NCI-H524 treated with DMSO at 0.1 percent for 48 hours (cell line): ENCODE measurements around the gene SLC22A14.
"Not testable (repeated sequence)": the region's sequence is repeated elsewhere in the genome, so short reads cannot be mapped to it uniquely, and the experiment has no call there.

Experiments
- DNase-seq: peaks from one replicate; lab custom pipeline; 2025; lab: John Stamatoyannopoulos, UW

SLC22A14 gene, protein sequence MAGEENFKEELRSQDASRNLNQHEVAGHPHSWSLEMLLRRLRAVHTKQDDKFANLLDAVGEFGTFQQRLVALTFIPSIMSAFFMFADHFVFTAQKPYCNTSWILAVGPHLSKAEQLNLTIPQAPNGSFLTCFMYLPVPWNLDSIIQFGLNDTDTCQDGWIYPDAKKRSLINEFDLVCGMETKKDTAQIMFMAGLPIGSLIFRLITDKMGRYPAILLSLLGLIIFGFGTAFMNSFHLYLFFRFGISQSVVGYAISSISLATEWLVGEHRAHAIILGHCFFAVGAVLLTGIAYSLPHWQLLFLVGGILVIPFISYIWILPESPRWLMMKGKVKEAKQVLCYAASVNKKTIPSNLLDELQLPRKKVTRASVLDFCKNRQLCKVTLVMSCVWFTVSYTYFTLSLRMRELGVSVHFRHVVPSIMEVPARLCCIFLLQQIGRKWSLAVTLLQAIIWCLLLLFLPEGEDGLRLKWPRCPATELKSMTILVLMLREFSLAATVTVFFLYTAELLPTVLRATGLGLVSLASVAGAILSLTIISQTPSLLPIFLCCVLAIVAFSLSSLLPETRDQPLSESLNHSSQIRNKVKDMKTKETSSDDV

DNA sequence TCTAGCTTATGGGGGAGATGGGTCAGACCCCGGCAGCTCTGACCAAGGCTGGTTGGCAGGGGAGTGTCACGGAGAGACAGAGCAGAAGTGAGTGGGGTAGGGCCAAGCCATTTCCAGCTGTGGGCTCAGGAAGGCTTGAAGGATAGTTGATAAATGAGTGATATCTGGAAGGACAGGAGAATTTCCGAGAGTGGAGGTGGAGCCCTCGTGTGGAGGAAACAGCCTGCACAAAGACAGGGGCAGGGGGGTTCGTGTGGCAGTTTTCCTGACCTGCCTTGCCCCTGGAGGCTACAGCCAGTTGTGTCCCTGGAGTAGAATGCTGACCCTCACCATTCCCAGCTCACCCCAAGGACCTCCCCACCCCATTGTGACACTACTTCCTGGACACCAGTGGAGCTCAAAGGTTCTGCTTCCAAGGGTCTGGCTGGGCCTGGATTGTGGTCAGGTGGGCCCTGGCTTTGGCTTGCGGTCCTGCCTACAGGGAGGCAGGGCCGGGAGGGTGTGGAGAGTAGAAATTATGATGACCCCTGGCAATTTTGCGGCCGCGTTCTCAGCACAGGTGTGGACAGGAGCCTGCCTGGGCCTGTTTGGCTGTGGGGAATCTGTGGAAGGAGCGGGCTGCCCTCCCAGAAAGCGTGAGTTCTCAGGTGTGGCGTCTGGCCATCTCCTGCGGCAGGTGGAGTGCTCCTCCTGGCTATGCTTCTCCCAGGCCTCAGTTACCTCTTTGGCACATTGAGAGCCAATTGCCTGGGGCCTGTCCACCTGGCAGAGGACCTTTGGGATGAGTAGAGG is at the start of gene SLC22A14:
Gene SLC22A14, plus strand, starts transcription at position 400 of the 792 bp plus-strand sequence. CDS start 23,733 bp downstream, outside the sequence.
- no peak for DNase-seq

DNA sequence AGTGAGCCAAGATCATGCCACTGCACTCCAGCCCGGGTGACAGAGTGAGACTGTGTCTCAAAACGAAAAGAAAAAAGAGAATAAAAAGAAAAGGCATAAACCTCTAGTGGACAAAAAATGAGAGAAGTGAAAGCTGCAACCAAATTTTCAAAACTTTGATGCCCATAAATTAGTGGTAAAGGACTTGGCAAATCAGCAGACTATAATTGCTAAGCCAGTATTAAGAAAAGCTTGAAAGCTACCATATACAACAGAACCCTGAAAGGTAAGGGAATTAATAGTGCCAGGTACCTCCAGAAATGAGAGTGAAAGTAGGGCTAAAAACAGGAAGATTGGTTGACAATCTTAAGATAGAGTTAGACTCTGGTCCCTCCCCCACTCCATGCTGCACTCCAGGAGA is 49.4 kb upstream of the SLC22A14 start:
- DNase-seq: no peak

DNA sequence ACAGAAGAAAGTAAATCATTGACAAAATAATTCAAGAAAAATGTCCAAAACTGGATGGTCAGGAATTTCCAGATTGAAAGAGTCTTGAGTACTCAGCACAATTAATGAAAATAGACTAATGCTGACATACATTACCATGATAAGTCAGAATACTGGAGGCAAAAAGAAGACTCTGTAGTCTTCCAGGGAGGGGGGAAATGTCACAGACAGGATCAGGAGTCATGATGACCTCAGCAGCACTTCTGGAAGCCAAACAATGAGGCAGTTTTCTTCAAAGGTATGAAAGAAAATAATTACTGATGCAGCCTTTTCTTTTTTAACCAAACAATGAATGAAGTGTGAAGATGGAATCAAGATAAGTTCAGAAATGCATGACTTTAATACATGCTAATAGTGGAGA is 46.6 kb upstream of the SLC22A14 start:
- no peak for DNase-seq

DNA sequence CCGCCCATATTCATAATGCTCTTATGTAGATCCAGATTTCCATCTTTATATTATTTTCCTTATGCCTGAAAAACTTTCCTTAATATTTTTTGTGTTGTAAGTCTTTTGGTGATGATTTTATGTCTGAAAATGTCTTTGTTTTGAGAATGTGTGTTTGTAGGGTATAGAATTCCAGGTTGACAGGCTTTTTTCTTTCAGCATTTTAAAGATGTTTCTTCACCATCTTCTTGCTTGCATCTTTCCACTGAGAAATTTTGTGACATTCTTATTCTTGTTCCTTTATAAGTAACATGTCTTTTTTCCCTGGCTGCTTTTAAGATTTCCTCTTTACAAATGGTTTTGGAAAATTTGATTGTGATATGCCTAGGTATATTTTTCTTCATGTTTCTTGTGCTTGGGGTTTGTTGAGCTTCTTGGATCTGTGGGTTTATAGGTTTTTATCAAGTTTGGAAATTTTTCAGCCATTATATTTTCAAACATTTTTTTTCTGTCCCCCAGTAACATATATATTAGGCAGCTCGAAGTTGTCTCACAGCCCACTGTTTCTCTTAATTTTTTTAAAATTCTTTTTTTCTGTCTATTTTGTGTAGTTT is 43.6 kb upstream of the SLC22A14 start:
- no peak for DNase-seq

DNA sequence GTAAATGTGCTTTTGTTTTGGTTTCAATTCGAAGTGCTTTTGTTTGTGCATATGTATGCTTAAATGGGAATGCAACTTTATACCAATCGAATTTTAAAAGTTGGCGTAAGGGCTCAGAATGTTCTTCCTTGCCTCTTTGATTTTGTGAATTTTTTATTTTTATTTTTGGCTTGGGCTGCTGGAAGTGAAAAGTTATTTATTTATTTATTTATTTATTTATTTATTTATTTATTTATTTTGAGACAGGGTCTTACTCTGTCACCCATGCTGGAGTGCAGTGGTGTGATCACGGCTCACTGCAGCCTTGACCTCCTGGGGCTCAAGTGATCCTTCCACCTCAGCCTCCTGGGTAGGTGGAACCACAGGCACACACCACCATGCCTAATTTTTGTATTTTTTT is 39.3 kb upstream of the SLC22A14 start:
- not testable (repeated sequence) for DNase-seq

DNA sequence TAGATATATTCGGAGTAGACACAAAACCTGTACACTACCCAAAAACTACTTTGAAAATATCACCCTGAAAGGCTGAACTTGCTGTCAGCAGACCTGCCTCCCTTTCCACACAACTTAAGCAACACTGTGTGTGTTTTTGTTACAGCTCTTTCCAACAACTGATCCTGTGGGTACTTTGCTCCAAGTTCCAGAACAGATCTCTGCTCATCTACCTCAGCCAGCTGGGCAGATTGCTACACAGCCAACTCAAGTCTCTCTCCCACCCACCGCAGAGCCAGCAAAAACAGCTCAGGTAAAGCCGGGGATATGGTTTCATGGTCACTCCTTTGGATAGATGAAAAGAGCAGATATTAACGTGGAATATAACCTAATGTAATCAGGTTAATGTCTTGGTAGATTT is 36.2 kb upstream of the SLC22A14 start:
- no peak for DNase-seq

DNA sequence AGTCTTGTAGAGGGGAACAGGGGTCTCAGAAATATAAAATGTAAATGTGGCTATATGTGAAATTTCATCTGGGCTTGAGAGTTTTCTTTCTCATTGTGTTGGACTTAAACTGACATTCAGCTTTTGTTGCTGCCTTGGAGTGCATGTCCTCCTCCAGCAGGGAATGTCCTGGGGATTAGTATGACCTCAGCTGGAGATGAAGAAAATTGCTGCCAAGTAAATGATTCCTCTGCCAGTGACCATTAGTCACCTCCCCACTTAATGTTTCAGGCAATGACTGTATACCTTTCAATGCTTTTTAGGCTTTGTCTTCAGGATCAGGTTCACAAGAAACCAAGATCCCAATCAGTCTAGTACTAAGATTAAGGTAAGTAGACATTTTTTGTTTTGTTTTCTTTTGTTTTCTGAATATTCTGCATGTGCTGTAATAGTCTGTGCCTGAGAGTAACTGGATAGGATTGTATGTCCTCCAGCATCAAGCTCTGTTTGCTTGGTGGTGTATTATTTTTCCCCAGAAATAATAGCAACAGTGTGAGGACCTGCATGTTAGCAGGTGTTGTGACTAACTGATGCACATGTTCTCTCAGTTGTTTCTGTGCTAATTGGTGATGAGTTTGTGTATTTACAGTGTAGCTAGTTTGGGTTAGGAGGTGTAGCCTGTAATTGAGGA is 34.6 kb upstream of the SLC22A14 start:
- peak; percentile 44 for DNase-seq

DNA sequence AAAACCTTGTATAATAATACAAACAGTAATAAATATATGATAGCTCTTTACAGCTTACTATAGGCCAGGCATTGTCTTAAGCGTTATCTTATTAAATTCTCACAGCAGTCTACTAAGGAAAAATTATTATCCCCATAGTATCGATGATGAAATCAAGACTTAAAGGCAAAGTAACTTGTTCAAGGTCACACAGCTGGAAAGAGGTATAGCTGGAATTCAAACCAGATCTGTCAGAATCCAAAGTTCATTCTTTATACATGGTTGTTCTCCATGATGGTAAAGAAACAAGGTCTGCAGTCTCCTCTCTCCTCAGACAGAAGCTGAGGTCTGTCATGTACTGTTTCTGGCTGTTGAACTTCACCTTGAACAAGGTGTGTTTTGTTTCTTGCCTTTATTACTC is 31.9 kb upstream of the SLC22A14 start:
- no peak for DNase-seq

DNA sequence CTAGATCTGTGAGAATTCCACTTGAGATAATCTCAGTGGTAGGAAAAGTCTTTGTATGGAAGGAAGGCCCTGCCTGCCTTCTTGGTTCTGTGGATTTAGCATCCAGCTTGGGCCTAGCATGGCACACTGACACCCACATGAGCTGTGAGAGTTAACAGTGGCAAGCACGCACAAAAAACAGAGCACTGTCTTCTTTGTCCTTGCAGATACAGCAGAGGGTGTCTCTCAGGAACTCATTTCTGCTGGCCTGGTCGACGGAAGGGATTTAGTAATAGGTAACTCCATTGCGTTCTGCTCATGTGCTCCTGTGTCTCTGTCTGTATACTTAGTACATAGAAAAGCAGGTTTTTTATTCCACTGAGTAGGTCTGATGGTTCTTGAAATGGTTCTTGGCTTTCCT is 30.9 kb upstream of the SLC22A14 start:
- no peak for DNase-seq

DNA sequence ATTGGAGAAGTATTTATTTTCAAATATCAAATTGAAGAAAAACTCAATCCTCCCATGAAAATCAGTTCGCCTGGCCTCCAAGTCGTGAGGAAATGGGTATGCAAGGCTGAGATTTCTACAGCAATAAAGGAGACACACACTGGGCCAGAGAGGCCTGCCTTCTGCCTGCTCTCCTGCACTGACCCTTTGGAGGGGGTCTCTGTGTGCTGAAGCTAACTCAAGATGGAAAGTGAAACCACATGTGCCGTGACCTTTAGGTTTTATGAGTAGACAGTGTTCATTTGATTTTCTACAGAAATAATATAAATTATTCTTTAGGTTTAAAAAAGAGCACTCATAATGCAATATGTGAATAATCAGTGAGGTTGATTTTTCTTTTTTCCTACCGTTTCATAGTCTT is 28.4 kb upstream of the SLC22A14 start:
- no peak for DNase-seq

DNA sequence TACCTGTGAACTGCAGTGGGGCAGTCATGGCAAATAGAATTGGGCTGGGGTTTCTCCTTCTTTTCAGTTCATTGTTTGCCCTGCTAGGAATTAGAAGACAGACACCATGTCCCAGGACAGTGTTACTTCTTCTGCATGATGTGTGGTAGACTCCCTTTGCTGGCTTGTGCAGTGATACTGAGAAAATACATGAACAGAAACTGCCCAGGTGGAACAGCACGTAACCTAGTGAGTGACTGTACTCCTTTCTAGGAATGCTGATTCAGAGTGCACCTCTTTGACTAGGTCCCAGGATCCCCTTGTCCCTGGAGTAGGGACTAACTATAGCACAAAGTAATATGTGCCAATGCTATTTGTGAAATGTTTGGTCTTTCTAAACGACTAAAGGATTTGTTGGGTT is 27.2 kb upstream of the SLC22A14 start:
- DNase-seq: no peak

DNA sequence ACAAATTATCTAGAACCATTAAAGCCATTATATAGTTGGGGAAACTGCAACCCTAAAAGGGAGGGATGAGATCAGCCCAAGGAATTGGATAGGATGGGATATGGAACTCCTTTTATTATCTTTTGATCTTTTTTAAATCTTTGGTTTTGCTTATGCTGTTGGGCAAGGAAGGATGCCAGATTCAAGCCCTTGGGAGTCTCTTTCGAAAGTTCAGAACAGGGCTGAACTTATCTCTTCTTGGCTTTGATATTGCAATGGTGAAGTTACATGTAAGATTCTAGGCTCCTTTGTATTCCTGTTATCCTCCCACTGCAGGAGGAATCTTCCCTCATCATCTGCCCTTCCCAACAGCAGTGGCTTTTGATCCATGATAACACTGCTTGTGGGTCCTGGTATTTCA is 26.5 kb upstream of the SLC22A14 start:
- DNase-seq: no peak

DNA sequence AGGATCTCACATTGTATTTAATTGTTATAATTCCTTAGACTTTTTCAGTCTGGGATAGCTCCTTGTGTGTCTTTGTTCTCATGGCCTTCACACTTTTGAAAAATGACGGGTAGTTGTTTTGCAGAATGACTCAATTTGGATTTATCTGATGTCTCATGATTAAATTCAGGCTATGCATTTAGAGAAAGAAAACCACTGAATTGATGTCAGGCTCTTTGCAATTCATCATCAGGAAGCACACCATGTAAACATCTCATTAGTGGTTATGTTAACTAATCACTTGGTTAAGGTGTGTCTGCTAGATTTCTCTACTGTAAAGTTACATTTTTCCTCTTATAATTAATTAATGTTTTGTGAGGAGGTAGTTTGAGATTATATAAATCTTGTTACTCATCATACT is 24.5 kb upstream of the SLC22A14 start:
- DNase-seq: no peak

DNA sequence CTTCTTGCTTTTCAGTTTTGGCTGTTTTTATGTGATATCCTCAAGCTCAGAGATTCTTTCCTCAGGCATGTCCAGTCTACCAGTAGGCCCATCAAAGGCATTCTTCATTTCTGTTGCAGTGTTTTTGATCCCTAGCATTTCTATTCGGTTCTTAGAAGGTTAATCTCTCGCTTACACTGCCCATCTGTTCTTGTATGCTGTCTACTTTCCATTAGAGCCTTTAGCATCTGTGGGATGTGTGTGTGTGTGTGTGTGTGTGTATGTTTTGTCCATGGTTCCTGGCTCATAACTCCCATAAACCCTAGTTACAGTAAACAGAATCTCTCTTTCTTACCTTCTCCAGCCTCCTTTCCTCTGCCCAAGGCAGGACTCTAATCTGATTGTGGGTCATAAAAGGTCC is 21.6 kb upstream of the SLC22A14 start:
- no peak for DNase-seq

DNA sequence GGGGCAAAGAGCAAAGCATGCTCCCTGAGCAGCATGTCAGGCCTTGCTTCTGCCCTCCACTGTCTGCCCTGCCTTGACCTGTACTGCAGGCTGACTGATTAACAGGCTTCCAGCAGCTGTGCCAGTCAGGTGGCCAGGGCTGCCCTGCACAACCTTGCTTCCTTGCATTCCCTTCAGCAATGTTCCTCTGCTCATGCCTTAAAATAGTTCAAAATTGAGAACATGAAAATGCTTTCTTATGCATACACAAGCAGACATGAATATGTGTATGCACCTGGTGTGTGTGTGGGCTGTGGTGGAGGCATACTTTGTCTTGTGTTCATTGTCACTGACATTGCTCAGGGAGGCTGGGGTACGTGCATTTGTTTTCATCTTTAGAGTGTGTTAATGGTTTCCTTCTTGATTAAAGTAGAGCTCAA is 17.7 kb upstream of the SLC22A14 start:
- no peak for DNase-seq

DNA sequence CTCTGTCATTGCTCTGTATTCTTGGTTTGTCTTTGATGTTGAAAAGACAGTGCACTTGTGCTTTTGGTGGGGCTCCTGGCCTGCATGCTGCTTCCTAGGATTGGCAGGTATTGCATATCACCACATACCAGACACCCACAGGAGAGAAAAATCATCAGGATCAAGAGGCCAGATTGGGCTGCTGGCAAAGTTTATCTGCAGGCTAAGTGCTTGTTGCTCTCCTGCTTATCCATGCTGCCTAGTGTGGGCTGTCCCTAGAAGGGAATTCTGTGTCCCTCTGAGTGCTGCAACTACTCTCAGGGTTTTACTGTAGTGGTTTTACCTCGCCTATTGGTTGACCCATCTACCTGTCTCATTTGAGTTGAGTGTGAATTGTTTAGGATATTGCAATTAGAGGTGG is 17.3 kb upstream of the SLC22A14 start:
- no peak for DNase-seq

DNA sequence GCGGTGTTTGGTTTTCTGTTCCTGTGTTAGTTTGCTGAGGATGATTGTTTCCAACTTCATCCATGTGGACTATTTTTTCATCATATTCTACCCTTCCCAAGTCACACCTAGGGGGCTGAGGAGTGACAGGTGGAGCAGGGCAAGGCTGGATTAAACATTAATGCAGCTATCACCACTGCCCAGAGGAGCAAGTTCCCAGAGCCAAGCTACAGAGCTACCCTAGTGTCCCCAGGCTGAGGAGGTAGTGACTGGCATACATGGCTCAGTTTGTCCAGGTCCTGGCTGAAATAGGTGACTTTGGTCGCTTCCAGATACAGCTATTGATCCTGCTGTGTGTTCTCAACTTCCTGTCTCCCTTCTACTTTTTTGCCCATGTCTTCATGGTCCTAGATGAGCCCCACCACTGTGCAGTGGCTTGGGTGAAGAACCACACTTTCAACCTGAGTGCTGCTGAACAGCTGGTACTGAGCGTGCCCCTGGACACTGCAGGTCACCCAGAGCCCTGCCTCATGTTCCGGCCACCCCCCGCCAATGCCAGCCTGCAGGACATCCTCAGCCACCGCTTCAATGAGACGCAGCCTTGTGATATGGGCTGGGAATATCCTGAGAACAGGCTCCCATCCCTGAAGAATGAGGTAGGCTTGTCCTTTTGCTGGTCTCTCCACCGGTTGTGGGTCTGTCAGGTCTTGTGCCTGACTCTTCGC is 16.3 kb upstream of the SLC22A14 start, which contains the start of gene SLC22A13:
Gene SLC22A13, plus strand, starts transcription at position 209 of the 704 bp plus-strand sequence. Its CDS starts 49 bp downstream, at position 258.
- no peak for DNase-seq

DNA sequence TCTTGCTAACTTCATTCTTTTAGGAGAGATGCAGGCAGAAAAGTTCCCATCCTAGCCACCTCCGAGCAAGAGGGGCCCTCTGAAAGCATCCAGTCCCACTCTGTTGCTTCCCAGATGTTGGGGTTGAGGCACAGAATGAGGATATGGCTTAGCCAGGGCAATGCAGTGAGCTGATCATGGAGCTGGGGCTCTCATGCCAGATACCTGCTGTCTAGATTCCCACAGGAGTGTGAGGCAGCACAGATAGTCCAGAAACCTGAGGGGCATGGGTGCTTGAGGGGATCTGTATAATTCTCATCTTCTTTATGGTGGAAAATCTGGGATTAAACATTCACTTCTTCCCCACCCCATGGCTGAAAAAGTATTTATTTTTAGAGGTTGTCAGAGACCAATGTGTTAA is 15.3 kb upstream of the SLC22A14 start:
- DNase-seq: no peak

DNA sequence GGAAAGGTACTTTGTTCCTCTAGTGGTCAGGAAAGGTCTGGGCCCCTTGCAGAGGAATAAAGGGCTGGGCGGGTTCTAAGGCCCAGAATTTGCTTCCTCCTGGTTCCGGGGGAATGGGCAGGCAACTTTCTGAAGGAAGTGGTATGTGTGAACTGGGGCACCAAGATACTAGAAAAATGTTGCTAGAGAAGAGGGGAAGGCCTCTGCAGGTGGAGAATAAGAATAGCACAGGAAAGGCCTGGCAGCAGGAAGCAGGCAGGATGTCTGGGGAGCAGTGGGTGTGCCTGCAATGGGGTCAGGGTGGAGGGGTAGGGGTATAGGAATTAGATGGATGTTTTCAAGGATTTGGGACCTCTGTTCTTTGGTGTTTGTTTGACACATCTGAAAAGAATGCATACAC is 14.4 kb upstream of the SLC22A14 start:
- DNase-seq: no peak

DNA sequence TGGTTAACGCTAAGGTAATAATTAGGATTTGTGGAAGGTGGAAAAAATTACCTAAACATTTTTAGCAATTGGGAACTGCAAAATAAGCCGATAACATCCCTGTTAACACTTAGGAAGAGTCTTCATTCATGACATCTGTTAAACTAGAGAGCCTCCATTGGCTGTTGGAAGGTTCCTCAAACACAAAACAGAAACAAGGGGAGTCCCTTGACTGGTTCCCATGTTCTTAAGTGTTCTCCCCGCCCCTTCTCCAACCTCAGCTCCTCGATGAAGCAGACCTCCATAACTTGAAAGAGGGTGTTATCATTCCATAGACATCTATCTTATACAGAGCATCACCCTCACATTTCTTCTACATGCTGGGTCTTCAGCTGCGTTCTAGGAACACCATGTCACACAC is 14.0 kb upstream of the SLC22A14 start:
- DNase-seq: no peak

DNA sequence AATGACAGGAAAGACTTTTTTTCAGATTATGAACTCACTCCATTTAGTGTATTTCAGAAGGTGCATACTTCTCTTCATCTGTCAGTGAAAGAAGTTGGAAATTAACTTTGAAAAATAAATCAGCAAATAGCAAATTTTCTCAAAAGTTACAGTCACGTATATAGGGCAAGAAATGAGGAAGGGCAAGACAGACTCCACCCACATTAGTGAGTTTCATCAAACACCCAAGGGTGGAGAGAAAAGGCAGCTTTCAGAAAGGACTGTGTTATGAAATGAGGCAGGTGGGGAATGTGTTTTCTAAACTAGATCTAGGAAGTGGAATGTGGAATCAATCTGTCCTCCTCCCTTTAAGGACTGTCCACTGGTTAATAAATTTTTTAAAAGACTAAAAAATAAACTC is 13.6 kb upstream of the SLC22A14 start:
- DNase-seq: no peak
